GM06990 (cell line): Measurements from ENCODE around the gene MKRN2.

ENCODE experiments used
- DNase-seq: peaks from one replicate; pipeline ENCODE4 v3.0.0-alpha.2; 2011; ENCODE audit not compliant: insufficient read length; ENCODE audit errors: extremely low read depth
- H3K27me3 ChIP-seq: replicated peaks from 2 replicates; pipeline ENCODE4 v1.6.0; 2011; ENCODE audit warnings: low read length; ENCODE audit not compliant: control insufficient read depth, insufficient read depth
- H3K36me3 ChIP-seq: 2 replicates; pipeline ENCODE4 v1.5.1; 2011; ENCODE audit warnings: low read length; ENCODE audit not compliant: control insufficient read depth, insufficient read depth
- H3K4me3 ChIP-seq: replicated peaks from 2 replicates; pipeline ENCODE4 v1.5.1; 2011; ENCODE audit warnings: low read depth, mild to moderate bottlenecking, control low read depth, low read length
- CTCF ChIP-seq: IDR thresholded peaks from 2 replicates; pipeline ENCODE4 v1.5.1; 2011; ENCODE audit warnings: low read length, control low read depth, mild to moderate bottlenecking, inconsistent platforms; ENCODE audit not compliant: insufficient read depth, poor library complexity, severe bottlenecking

The MKRN2 gene

GRCh38 chr3:12598890-12599289, 42.0 kb downstream of the MKRN2 start:
- TF ChIP-seq CTCF, result no peak
- Histone ChIP-seq H3K4me3 (no peak overlapping the region), H3K36me3 (peaks cover 15% of the 10 kb centered on the region), H3K27me3 (no peaks in the 10 kb centered on the region)
- DNase-seq, result no peak

GRCh38 chr3:12601072-12601471, 44.2 kb downstream of the MKRN2 start:
- Histone ChIP-seq H3K27me3 (no peaks in the 10 kb centered on the region), H3K4me3 (no peak overlapping the region), H3K36me3 (peaks cover 9% of the 10 kb centered on the region)
- peak; percentile 23 for TF ChIP-seq CTCF
- DNase-seq, result no peak

- no peak for TF ChIP-seq CTCF
- no peak for DNase-seq
- H3K36me3 ChIP-seq, result peaks cover 9% of the 10 kb centered on the region
- no peak overlapping the region for H3K4me3 ChIP-seq
- H3K27me3 ChIP-seq, result no peaks in the 10 kb centered on the region
Observed at GRCh38 chr3:12603969-12604368, 47.1 kb downstream of the MKRN2 start.

GRCh38 chr3:12608376-12608775, 51.5 kb downstream of the MKRN2 start:
- H3K27me3 ChIP-seq, result no peaks in the 10 kb centered on the region
- peaks cover 4% of the 10 kb centered on the region for H3K36me3 ChIP-seq
- TF ChIP-seq CTCF, result no peak
- no peak for DNase-seq
- H3K4me3 ChIP-seq, result no peak overlapping the region

- DNase-seq, result no peak
- Histone ChIP-seq H3K4me3 (no peak overlapping the region), H3K36me3 (peaks cover 4% of the 10 kb centered on the region), H3K27me3 (no peaks in the 10 kb centered on the region)
- no peak for TF ChIP-seq CTCF
Observed at GRCh38 chr3:12611117-12611516, 54.2 kb downstream of the MKRN2 start.

GRCh38 chr3:12612514-12613226, 55.8 kb downstream of the MKRN2 start:
- TF ChIP-seq CTCF, result no peak
- peaks cover 2% of the 10 kb centered on the region for H3K36me3 ChIP-seq
- no peaks in the 10 kb centered on the region for H3K27me3 ChIP-seq
- no peak for DNase-seq
- H3K4me3 ChIP-seq, result no peak overlapping the region
